WTC11 (cell line): ENCODE data around the gene CPT1A. TPM values are rescaled to one million over a fixed set of nuclear protein-coding genes. Genes with fewer than 3 reads are reported as not detected.

Source experiments
- ATAC-seq: fragments of 200-7000 bp; cut with Tn5 transposase; 2 replicates; pipeline ENCODE4 v1.10.0; 2021; ENCODE audit warnings: mild to moderate bottlenecking, moderate library complexity
- CTCF ChIA-PET: fragments of 300-600 bp; sonication (Branson Sonifier 250); formaldehyde crosslinking; loops from one replicate; lab custom pipeline; 2021; ENCODE audit warnings: antibody characterized with exemption; lab: Charles Lee
- POLR2A ChIA-PET: fragments of 350-600 bp; sonication (Branson Sonifier 250); formaldehyde crosslinking; loops from one replicate; lab custom pipeline; 2021; ENCODE audit warnings: antibody characterized with exemption; lab: Charles Lee
- DNase-seq: peaks from one replicate; pipeline ENCODE4 v3.0.0; 2021; ENCODE audit warnings: low spot score
- H3K27ac Mint-ChIP-seq: 2 replicates; pipeline ENCODE4 v1.8.0; 2021; ENCODE audit warnings: mixed read lengths
- H3K27me3 Mint-ChIP-seq: 2 replicates; pipeline ENCODE4 v1.8.0; 2021; ENCODE audit warnings: low read depth, mild to moderate bottlenecking, moderate library complexity, mixed read lengths
- H3K36me3 Mint-ChIP-seq: 2 replicates; pipeline ENCODE4 v1.8.0; 2021; ENCODE audit warnings: mixed read lengths
- H3K4me1 Mint-ChIP-seq: 2 replicates; pipeline ENCODE4 v1.8.0; 2022; ENCODE audit warnings: mixed read lengths
- H3K4me3 Mint-ChIP-seq: 2 replicates; pipeline ENCODE4 v1.8.0; 2021; ENCODE audit warnings: mild to moderate bottlenecking, moderate library complexity, mixed read lengths
- H3K9me3 Mint-ChIP-seq: 2 replicates; pipeline ENCODE4 v1.8.0; 2021; ENCODE audit warnings: mixed read lengths
- AFF4 ChIP-seq: sonication (generic); formaldehyde crosslinking; IDR thresholded peaks from 2 replicates; pipeline ENCODE4 v1.8.1; 2023; ENCODE audit warnings: mild to moderate bottlenecking, missing genetic modification reagents, borderline replicate concordance
- ARID4B ChIP-seq: sonication (generic); formaldehyde crosslinking; IDR thresholded peaks from 2 replicates; pipeline ENCODE4 v1.8.0; 2023; ENCODE audit warnings: missing genetic modification reagents, mild to moderate bottlenecking, borderline replicate concordance
- E2F4 ChIP-seq: sonication (generic); formaldehyde crosslinking; IDR thresholded peaks from 2 replicates; pipeline ENCODE4 v1.8.1; 2022; ENCODE audit warnings: low read depth, mild to moderate bottlenecking, moderate library complexity, missing genetic modification reagents, borderline replicate concordance
- ELF4 ChIP-seq: sonication (generic); formaldehyde crosslinking; IDR thresholded peaks from 2 replicates; pipeline ENCODE4 v1.8.1; 2022; ENCODE audit warnings: low read depth, mild to moderate bottlenecking, moderate library complexity, missing genetic modification reagents
- ERG ChIP-seq: fragments of 250-450 bp; sonication (Bioruptor Pico); IDR thresholded peaks from 2 replicates; pipeline ENCODE4 v1.8.0; 2021; ENCODE audit warnings: mild to moderate bottlenecking
- FOXP4 ChIP-seq: sonication (generic); formaldehyde crosslinking; IDR thresholded peaks from 2 replicates; pipeline ENCODE4 v1.8.0; 2022; ENCODE audit warnings: mild to moderate bottlenecking, missing genetic modification reagents
- GABPB1 ChIP-seq: sonication (generic); formaldehyde crosslinking; IDR thresholded peaks from 2 replicates; pipeline ENCODE4 v1.8.1; 2023; ENCODE audit warnings: mild to moderate bottlenecking, missing genetic modification reagents
- IRF2 ChIP-seq: sonication (generic); formaldehyde crosslinking; IDR thresholded peaks from 2 replicates; pipeline ENCODE4 v1.8.0; 2022; ENCODE audit warnings: low read depth, missing genetic modification reagents, borderline replicate concordance
- MAX ChIP-seq: sonication (generic); formaldehyde crosslinking; IDR thresholded peaks from 2 replicates; pipeline ENCODE4 v1.8.0; 2022; ENCODE audit warnings: mild to moderate bottlenecking, missing genetic modification reagents
- TCF7 ChIP-seq: sonication (generic); formaldehyde crosslinking; IDR thresholded peaks from 2 replicates; pipeline ENCODE4 v1.8.0; 2022; ENCODE audit warnings: mild to moderate bottlenecking, low read depth, missing genetic modification reagents, moderate library complexity
- USF1 ChIP-seq: sonication (generic); formaldehyde crosslinking; IDR thresholded peaks from 2 replicates; pipeline ENCODE4 v1.8.0; 2022; ENCODE audit warnings: mild to moderate bottlenecking, missing genetic modification reagents
- USF2 ChIP-seq: sonication (generic); formaldehyde crosslinking; IDR thresholded peaks from 2 replicates; pipeline ENCODE4 v1.8.1; 2023; ENCODE audit warnings: mild to moderate bottlenecking, missing genetic modification reagents, moderate library complexity
- ZBTB43 ChIP-seq: sonication (generic); formaldehyde crosslinking; IDR thresholded peaks from 2 replicates; pipeline ENCODE4 v1.8.1; 2023; ENCODE audit warnings: mild to moderate bottlenecking, missing genetic modification reagents
- ZNF121 ChIP-seq: sonication (generic); formaldehyde crosslinking; IDR thresholded peaks from 2 replicates; pipeline ENCODE4 v1.8.0; 2023; ENCODE audit warnings: missing genetic modification reagents
- ZNF416 ChIP-seq: fragments of 250-450 bp; sonication (Bioruptor Pico); IDR thresholded peaks from 2 replicates; pipeline ENCODE4 v1.9.0; 2021; ENCODE audit warnings: mild to moderate bottlenecking, inconsistent platforms
- ZNF425 ChIP-seq: fragments of 250-450 bp; sonication (Bioruptor Pico); conservative IDR thresholded peaks from 2 replicates; pipeline ENCODE4 v1.9.0; 2021; ENCODE audit warnings: mild to moderate bottlenecking
- total RNA-seq: library from RNA; stranded (reverse); gene quantifications from 3 replicates; pipeline ENCODE4 v1.2.3, GENCODE V29; 2021

CPT1A gene
- total RNA-seq, 1 experiment from 2014 or later, result 28.1 TPM

- H3K4me3 Mint-ChIP-seq, result no peak overlapping the region
- CTCF ChIA-PET, result interaction anchor here (1.1 kb wide), 1 partner anchor 18 kb away, joined by 4 read pairs; no protein-coding TSS in a partner anchor
- ATAC-seq, result peak; percentile 96
- peaks cover 26% of the 10 kb centered on the region for H3K36me3 Mint-ChIP-seq
- peak overlapping the region; percentile 89 for H3K27ac Mint-ChIP-seq
- POLR2A ChIA-PET, result no interaction called here
- H3K27me3 Mint-ChIP-seq, result no peaks in the 10 kb centered on the region
- peak; percentile 79 for DNase-seq
- no peaks in the 10 kb centered on the region for H3K9me3 Mint-ChIP-seq
- peaks cover 9% of the 10 kb centered on the region for H3K4me1 Mint-ChIP-seq
- TF ChIP-seq ERG (CRISPR knock-in tag) (no peak), AFF4 (CRISPR knock-in tag) (no peak), IRF2 (no peak), ZBTB43 (CRISPR knock-in tag) (no peak), MAX (no peak), ZNF416 (CRISPR knock-in tag) (no peak), GABPB1 (no peak), ELF4 (CRISPR knock-in tag) (no peak), E2F4 (CRISPR knock-in tag) (no peak), USF2 (CRISPR knock-in tag) (peak; percentile 92), TCF7 (CRISPR knock-in tag) (no peak), USF1 (CRISPR knock-in tag) (peak; percentile 89)
Measured at GRCh38 chr11:68780829-68781228, 60.9 kb downstream of the CPT1A start.

GRCh38 chr11:68778205-68778604 lies 63.5 kb downstream of the CPT1A start:
- H3K27ac Mint-ChIP-seq, result no peak overlapping the region
- no peaks in the 10 kb centered on the region for H3K9me3 Mint-ChIP-seq
- no peaks in the 10 kb centered on the region for H3K27me3 Mint-ChIP-seq
- H3K4me1 Mint-ChIP-seq, result peaks cover 9% of the 10 kb centered on the region
- ChIA-PET CTCF (interaction anchor here (2.1 kb wide), 1 partner anchor 20 kb away, joined by 7 read pairs; no protein-coding TSS in a partner anchor), POLR2A (no interaction called here)
- no peak overlapping the region for H3K4me3 Mint-ChIP-seq
- DNase-seq (no peak), ATAC-seq (no peak)
- H3K36me3 Mint-ChIP-seq, result peaks cover 38% of the 10 kb centered on the region
- TF ChIP-seq ZNF121 (CRISPR knock-in tag), result no peak
- TF ChIP-seq FOXP4 (CRISPR knock-in tag), result no peak
- no peak for TF ChIP-seq ZNF425 (CRISPR knock-in tag)
- TF ChIP-seq ARID4B, result no peak
